A549 (cell line): ENCODE measurements around the gene EFEMP1.

Source experiments
- CTCF ChIP-seq: fragments of >200 bp; sonication (Bioruptor Twin); formaldehyde crosslinking; IDR thresholded peaks from 3 replicates; pipeline ENCODE4 v1.5.1; 2016
- POLR2A ChIP-seq: IDR thresholded peaks from 2 replicates; pipeline ENCODE4 v1.6.1; 2012; ENCODE audit warnings: mild to moderate bottlenecking, low read length
- ZSCAN20 ChIP-seq: fragments of 250-450 bp; sonication (Bioruptor Pico); IDR thresholded peaks from 2 replicates; pipeline ENCODE4 v1.8.0; 2022; ENCODE audit warnings: mild to moderate bottlenecking, moderate library complexity

DNA sequence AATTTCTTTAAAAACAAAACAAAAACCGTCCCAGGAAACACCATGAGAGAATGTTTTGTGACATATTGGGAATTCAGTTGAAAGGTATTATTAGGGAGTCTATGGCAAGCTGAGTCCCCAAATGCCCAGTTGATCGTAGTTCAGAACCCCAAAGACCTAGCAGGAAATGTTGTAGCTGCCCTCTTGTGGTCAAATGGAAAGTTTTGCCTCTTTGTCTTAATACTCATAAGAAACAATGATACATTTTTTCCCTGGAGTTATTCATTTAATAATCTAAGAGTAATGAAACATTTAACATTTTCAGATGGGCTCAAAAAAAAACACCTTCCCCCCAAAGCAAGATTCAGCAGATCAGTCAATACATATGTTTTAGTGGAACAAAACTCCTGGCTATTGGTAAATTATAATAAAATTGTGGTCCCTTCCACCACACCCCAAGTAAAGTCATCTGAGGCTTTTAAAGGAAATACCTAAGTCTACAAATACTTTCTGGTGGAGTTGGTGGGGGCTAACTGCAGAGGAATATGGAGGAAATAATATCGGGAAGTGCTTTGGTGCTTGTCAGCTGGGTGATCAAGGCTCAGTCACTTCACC lies 37.8 kb upstream of the EFEMP1 start:
- peak; percentile 97 for TF ChIP-seq CTCF
- no peak for TF ChIP-seq POLR2A
- no peak for TF ChIP-seq ZSCAN20
